Measurements from ENCODE around the gene ARID5B.

The ARID5B gene

GRCh38 chr10:62112300-62112699 is 210.8 kb downstream of the ARID5B start:
- no peak for TF ChIP-seq CTCF (IDR thresholded peaks at IDR 0.05; ENCODE audit: low read depth, low read length, missing control alignments)
- in situ Hi-C loops (cut with HindIII; ENCODE audit: low sequenced_read_pairs): no loop called here
- no peak for DNase-seq (ENCODE audit: low read depth)
- H3K4me3 ChIP-seq (ENCODE audit: low read depth, low read length): no peak overlapping the region

- TF ChIP-seq CTCF (IDR thresholded peaks at IDR 0.05; ENCODE audit: low read depth, low read length, missing control alignments): no peak
- no peak for DNase-seq (ENCODE audit: low read depth)
- H3K4me3 ChIP-seq (ENCODE audit: low read depth, low read length): no peak overlapping the region
- in situ Hi-C loops (cut with HindIII; ENCODE audit: low sequenced_read_pairs): no loop called here
Measured at GRCh38 chr10:62112963-62113362, 211.5 kb downstream of the ARID5B start.

- in situ Hi-C loops (cut with HindIII; ENCODE audit: low sequenced_read_pairs): no loop called here
- no peak for DNase-seq (ENCODE audit: low read depth)
- H3K4me3 ChIP-seq (ENCODE audit: low read depth, low read length): no peak overlapping the region
- no peak for TF ChIP-seq CTCF (IDR thresholded peaks at IDR 0.05; ENCODE audit: low read depth, low read length, missing control alignments)
Measured at GRCh38 chr10:62113680-62114079, 212.2 kb downstream of the ARID5B start.

- TF ChIP-seq CTCF (IDR thresholded peaks at IDR 0.05; ENCODE audit: low read depth, low read length, missing control alignments): no peak
- DNase-seq (ENCODE audit: low read depth): no peak
Measured at GRCh38 chr10:62115321-62115720, 213.8 kb downstream of the ARID5B start.

GRCh38 chr10:62115842-62116241 is 214.3 kb downstream of the ARID5B start:
- DNase-seq (ENCODE audit: low read depth): no peak
- no peak for TF ChIP-seq CTCF (IDR thresholded peaks at IDR 0.05; ENCODE audit: low read depth, low read length, missing control alignments)
- in situ Hi-C loops (cut with HindIII; ENCODE audit: low sequenced_read_pairs): no loop called here
- H3K4me3 ChIP-seq (ENCODE audit: low read depth, low read length): no peak overlapping the region

More at GRCh38 chr10:62115321-62115720, 213.8 kb downstream of the ARID5B start:
- in situ Hi-C loops (cut with HindIII; ENCODE audit: low sequenced_read_pairs): no loop called here
- no peak overlapping the region for H3K4me3 ChIP-seq (ENCODE audit: low read depth, low read length)

GRCh38 chr10:62116896-62117295 is 215.4 kb downstream of the ARID5B start:
- no peak overlapping the region for H3K4me3 ChIP-seq (ENCODE audit: low read depth, low read length)
- no peak for DNase-seq (ENCODE audit: low read depth)
- in situ Hi-C loops (cut with HindIII; ENCODE audit: low sequenced_read_pairs): no loop called here
- no peak for TF ChIP-seq CTCF (IDR thresholded peaks at IDR 0.05; ENCODE audit: low read depth, low read length, missing control alignments)

GRCh38 chr10:62121187-62121530 is 219.7 kb downstream of the ARID5B start:
- no peak overlapping the region for H3K4me3 ChIP-seq (ENCODE audit: low read depth, low read length)
- no peak for DNase-seq (ENCODE audit: low read depth)
- no peak for TF ChIP-seq CTCF (IDR thresholded peaks at IDR 0.05; ENCODE audit: low read depth, low read length, missing control alignments)
- in situ Hi-C loops (cut with HindIII; ENCODE audit: low sequenced_read_pairs): no loop called here

All from astrocyte of the cerebellum (primary cell).